NCI-H748 (cell line): ENCODE data around the gene ADAMTSL2.

Experiments used
- DNase-seq: peaks from one replicate; lab custom pipeline; 2025; ENCODE audit not compliant: unreplicated experiment; lab: John Stamatoyannopoulos, UW

Gene ADAMTSL2

GRCh38 chr9:133517711-133518110 is 16.8 kb upstream of the ADAMTSL2 start:
- no peak for DNase-seq

- no peak for DNase-seq
Measured at GRCh38 chr9:133518200-133518599, 16.3 kb upstream of the ADAMTSL2 start.

DNA sequence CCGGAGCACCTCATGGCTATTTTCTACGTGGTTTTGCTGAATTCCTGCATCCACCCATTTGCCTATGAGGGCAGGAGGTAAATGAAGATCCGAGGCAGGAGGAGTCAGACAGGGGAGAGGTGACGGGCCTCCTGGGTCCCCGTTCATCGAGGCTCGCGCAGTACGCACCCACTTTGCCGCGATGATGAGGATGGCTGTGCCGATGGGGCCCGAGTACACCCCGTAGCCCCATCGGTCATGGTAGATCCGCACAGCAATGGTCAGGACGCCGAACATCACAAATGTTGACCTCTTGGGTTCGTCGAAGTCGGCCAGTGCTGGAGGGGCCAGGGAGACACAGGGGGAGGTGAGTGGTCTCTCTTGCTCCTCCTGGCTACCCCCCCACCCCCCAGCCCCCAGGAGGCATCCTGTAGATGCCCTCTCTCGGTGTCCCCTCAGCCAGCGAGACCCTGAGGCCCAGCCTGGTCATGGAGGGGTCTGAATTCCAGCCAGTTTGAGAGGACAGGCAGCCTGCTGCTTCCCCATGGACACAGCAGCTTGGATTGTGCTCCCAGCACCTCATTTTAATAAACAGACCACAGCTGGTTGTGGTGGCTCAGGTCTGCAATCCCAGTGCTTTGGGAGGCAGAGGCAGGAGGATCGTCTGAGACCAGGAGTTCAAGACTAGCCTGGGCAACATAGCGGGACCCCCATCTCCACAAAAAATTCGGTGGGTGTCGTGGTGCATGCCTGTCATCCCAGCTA is 15.6 kb upstream of the ADAMTSL2 start:
- no peak for DNase-seq

DNA sequence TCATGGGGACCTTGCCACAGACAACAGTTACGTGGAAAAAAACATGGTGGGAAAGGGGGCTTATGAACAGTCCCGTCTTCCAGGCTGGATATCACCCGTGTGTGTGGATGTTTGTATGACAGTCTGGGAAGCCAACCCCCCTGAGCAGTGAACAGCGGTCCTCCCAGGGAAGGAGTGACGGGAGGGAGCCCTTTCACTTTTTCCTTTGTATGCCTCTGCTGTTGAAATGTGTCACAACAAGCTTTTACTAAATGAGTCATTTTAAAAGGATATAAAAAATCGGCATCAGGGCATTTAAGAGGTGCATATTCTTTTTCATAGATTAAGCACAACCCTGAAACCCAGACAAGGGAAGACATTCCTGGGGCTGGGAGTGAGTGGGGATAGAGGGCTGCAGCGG is 14.8 kb upstream of the ADAMTSL2 start:
- DNase-seq: no peak

- no peak for DNase-seq
Measured at GRCh38 chr9:133520121-133520835, 14.2 kb upstream of the ADAMTSL2 start.

DNA sequence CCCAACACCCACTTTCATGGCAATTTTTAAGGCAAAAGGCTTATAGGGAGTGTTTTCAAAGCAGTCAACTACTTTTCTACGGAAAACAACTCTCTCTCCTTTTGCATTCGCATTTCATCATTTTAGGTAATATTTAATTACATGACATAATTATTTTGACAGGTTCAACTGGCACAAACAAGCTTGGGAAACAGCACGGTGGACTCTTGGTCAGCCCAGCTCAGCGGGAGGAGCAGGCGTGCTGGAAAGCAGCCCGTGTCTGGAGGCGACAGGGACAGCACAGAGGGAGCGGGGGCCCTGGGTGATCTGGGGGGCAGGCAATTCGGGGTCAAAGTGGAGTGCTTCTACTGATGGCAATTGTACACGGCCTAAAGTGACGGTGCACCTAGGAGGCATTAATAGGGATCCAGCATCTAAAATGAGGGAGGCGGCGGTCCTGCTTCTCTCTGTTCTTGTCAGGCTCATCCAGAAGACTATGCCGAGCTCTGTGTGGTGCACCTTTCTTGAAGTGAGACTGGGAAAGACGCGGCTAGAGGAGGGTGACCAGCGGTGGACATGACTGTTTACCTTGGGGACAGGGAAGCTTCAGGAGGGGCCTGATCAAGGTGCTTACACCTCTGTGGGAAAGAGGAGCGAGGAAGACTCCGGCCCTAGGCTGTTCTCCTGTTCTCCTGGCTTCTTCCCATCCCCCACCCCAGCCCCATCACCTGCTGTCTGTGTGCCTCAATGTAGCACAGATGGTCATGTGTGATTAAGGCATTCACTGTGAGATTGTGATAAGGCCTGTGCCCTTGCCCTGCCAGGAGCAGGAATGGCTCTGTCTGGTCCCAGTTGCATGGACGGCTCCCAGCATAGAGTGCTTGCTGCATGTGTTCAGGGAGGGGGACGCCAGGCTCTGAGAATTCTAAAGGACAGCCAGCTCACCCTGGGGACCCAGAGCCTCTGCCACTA is 13.1 kb upstream of the ADAMTSL2 start:
- no peak for DNase-seq

DNA sequence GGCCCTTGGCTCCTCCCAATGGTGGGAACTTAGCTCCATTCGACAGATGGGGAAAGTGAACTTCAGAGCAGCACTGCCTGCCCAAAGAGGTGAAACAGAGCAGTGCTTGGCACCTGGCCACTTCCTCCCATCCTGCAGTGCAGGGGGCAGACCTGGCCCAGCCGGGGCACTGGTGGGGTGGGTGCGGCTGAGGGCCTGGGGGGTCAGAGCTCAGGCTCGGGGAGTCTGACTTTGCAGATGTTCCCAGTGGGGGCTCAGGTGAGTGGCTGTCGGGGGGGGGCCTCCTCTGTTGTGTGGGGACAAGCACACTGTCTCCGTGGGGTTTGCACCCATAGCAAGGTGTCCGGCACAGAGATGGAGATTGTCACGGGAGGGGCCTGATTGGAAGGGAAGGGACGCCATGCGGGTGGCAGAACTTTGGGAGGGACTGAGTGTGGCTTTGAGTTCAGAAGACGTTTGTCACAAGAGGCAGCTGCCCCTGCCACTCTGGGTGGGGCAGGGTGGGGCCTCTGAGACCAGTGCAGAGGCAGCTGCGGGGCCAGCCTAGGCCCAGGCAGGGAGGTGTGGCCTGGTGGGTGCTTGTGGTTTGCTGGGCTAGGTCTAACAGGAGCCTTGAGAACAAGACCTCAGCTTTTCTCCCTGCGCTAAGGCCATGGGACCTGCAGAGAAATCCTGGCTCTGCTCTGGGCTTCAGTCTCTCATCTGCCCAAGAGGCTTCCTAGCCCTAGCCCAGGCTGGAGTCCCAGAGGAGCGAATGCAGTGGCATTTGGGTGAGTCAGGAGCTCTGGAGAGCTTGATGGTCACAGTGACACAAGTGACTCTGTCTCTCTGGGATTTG is 12.2 kb upstream of the ADAMTSL2 start:
- DNase-seq: no peak

DNA sequence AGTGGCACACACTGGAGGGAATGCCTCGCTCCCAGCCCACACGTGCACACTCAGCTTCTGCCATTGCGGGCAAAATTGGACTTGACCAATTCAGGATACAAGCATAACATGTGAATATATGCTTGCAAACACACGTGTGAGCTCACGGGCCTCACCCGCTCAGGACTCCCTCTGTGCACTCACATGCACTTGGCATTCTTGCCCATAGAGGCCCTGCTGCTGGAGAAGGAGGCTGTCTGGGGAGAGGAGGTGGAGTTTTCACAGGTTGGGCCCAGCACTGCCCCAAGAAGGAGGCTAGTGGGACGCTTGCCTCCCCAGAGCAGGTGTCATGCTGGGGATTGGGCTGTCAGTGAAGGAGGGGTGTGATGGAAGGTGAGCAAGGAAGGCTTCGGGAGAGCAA is 11.4 kb upstream of the ADAMTSL2 start:
- DNase-seq: no peak

DNA sequence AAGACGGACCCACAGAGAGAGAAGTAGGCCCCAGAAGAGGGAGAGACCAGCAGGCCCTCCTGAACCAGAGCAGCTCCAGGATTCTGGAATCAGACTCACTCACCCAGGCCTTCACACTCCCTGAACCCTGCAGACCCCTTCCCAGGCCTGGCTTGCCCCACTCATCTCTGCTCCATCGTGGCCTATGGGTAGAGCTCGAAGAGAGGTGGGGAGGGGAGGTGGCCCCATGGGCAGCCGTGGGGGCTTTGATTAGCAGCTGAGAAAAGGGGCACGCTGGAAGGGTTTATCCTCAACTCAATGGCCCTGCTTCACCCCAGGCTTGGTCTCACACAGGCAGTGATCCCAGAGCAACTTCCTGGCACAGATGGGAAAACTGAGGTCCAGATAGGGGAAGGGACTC is 10.4 kb upstream of the ADAMTSL2 start:
- DNase-seq: no peak

DNA sequence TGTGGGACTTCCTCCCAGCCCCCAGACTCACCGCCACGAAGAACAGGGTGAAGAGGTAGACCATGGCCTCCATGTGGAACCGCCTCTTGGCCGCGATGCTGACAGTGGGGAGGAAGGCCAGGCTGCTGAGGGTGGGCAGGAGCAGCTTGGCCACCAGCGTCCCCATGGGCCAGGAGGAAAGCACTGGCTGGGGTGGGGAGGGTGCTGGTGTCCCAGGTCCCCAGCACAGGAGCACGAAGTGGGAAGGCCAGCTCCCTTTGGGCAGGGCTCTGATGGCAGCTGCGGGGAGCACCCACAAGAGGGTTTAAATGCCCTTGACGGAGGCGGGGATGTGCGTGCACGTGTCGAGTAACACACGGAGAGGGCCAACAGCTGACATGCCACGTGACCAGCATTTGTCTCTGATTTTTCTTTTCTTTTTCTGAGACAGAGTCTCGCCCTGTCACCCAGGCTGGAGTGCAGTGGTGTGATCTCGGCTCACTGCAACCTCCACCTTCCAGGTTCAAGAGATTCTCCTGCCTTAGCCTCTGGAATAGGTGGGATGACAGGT is 9.8 kb upstream of the ADAMTSL2 start, which contains the start of gene MYMK:
MYMK (minus strand) TSS at position 281 of the 550 bp plus-strand sequence; CDS start at position 166, 115 bp downstream.
- no peak for DNase-seq

DNA sequence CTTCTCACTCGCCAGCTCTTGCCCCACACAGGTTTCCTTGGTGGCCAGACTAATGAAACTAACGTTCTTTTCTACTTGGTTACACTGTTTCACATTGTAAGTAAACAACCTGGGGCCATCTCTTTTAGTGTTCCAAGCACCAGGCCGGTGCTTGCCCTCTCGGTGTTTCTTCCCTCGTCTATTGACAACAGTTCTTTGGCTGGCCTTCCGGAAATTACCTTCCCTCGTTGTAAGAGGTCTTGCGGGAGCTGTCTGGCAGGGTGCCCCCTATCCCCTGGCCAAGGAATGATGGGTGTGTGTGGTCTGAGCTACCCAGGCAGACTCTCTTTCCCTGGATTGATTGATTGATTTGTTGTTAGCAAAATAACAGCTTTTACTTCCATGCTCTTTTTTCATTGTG is 8.8 kb upstream of the ADAMTSL2 start:
- no peak for DNase-seq

- peak; percentile 44 for DNase-seq
Measured at GRCh38 chr9:133526721-133527321, 7.7 kb upstream of the ADAMTSL2 start.

GRCh38 chr9:133527444-133527920 is 7.0 kb upstream of the ADAMTSL2 start:
- no peak for DNase-seq

DNA sequence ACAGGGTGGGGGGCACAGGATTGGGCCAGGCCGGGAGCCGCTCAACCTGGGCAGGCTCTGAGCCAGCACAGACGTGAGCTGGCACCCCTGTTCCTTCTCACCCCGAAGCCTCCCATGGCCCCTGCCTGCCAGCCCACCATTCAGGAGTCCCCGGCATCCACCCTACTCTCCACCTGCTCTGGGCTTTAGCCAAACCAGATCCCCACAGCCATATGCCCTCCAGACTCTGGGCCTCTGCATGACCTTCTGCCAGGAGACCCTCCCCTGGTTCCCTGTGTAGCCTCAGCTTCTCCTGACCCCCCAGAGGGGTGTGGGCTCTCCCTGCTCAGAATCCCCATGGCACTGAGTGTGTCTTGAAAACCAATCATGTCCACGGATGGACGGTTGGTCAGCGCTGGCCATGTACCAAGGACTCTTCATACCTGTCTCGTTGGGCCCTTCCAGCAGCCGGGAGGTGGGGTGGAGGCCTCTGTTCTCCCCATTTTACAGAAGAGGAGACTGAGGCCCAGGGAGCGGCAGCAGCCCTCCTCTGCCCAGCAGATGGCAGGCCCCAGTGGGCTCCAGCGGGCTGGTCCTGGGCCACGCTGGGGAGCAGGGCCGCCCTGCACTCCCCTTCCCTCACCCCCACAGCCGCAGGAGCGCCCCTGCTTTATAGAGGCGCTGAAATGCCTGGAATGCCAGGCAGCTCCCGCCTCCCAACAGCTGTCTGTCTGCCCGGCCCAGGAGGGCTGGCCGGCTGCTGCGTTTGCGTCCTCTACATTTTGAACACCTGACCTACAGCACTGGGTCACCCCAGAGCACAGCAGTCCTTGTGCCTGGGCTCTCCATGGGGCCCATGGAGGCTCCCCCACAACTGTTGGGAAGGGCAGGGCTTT is 6.3 kb upstream of the ADAMTSL2 start:
- no peak for DNase-seq

- peak; percentile 28 for DNase-seq
Measured at GRCh38 chr9:133528876-133529241, 5.6 kb upstream of the ADAMTSL2 start.

GRCh38 chr9:133529457-133529856 is 5.0 kb upstream of the ADAMTSL2 start:
- no peak for DNase-seq

DNA sequence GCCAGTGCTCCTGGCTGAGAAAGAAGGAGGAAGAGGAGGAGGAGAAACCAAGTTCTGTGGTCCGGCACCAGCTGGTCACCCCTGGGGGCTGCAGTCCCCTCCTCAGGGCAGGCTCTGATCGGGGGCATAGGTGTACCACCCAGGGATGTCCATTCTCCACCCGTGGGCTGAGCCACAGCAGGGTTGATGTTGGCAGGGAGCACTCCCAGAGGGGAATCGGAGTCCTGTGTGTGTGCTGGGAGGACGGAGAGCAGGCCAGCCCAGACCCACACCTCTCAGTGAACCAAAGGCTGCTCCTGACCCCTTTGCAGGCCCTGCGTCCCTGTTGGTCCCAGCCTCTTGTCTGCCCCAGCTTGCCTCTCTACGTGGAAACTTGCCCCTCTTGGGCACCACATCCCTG is 4.6 kb upstream of the ADAMTSL2 start:
- no peak for DNase-seq

GRCh38 chr9:133531293-133531692 is 3.2 kb upstream of the ADAMTSL2 start:
- DNase-seq: no peak
